Retina (tissue), 1 donor: ENCODE data around the gene CLDN15.
A peak's percentile ranks its signal among the peaks of the same experiment; 100 is the strongest.

Source experiments
- DNase-seq: peaks from one replicate; pipeline ENCODE4 v3.0.0-alpha.2; 2016

Gene CLDN15

GRCh38 chr7:101243646-101244374, 6.2 kb upstream of the CLDN15 start:
- no peak for DNase-seq

- DNase-seq = no peak
Measured at GRCh38 chr7:101241443-101242349, 4.1 kb upstream of the CLDN15 start.

GRCh38 chr7:101241015-101241363, 3.4 kb upstream of the CLDN15 start:
- DNase-seq = no peak

- DNase-seq = no peak
Measured at GRCh38 chr7:101240226-101241014, 2.8 kb upstream of the CLDN15 start.

GRCh38 chr7:101239951-101240220, 2.3 kb upstream of the CLDN15 start:
- DNase-seq = no peak

GRCh38 chr7:101239191-101239950, 1.8 kb upstream of the CLDN15 start:
- DNase-seq = no peak

- DNase-seq = no peak
Measured at GRCh38 chr7:101238226-101239182, 902 bp upstream of the CLDN15 start.

GRCh38 chr7:101236292-101236835, 1.2 kb downstream of the CLDN15 start:
- no peak for DNase-seq

GRCh38 chr7:101235522-101235921, 2.1 kb downstream of the CLDN15 start:
- DNase-seq = no peak

GRCh38 chr7:101235050-101235449, 2.6 kb downstream of the CLDN15 start:
- DNase-seq = no peak

- no peak for DNase-seq
Measured at GRCh38 chr7:101234636-101235035, 3.0 kb downstream of the CLDN15 start.

- DNase-seq = no peak
Measured at GRCh38 chr7:101233907-101234547, 3.6 kb downstream of the CLDN15 start.

GRCh38 chr7:101232141-101232850, 5.3 kb downstream of the CLDN15 start:
- DNase-seq = peak; percentile 31

GRCh38 chr7:101231644-101232043, 6.0 kb downstream of the CLDN15 start:
- no peak for DNase-seq

- no peak for DNase-seq
Measured at GRCh38 chr7:101226721-101227120, 10.9 kb downstream of the CLDN15 start.

GRCh38 chr7:101225650-101226049, 12.0 kb downstream of the CLDN15 start:
- no peak for DNase-seq

- no peak for DNase-seq
Measured at GRCh38 chr7:101223528-101223927, 14.1 kb downstream of the CLDN15 start.

- no peak for DNase-seq
Measured at GRCh38 chr7:101222275-101222830, 15.2 kb downstream of the CLDN15 start.

GRCh38 chr7:101220295-101220694, 17.3 kb downstream of the CLDN15 start:
- DNase-seq = no peak
